ENCODE results near the gene KLHL18. TPM values are rescaled to one million over a fixed set of nuclear protein-coding genes. Genes with fewer than 3 reads are reported as not detected.
"Not testable (repeated sequence)": the region's sequence is repeated elsewhere in the genome, so short reads cannot be mapped to it uniquely, and the experiment has no call there.

Gene KLHL18
- total RNA-seq, 2 experiments from 2014 or later = 28.8 to 32.6 TPM

- no peak for TF ChIP-seq CTCF (IDR thresholded peaks at IDR 0.05)
- Mint-ChIP-seq H3K4me3 (no peak overlapping the region), H3K36me3 (ENCODE audit: low read depth) (no peaks in the 10 kb centered on the region), H3K27me3 (no peaks in the 10 kb centered on the region), H3K27ac (no peak overlapping the region), H3K4me1 (ENCODE audit: low read depth) (no peaks in the 10 kb centered on the region), H3K9me3 (no peaks in the 10 kb centered on the region)
- intact Hi-C loops (cut with micrococcal nuclease) = no loop called here
- ATAC-seq = no peak
- DNase-seq = no peak
- ChIA-PET POLR2A (interaction anchor here (1.3 kb wide), 1 partner anchor 15 kb away, joined by 4 read pairs; no protein-coding TSS in a partner anchor), CTCF (no interaction called here)
Measured at GRCh38 chr3:47251689-47252088, 31.1 kb upstream of the KLHL18 start.

DNA sequence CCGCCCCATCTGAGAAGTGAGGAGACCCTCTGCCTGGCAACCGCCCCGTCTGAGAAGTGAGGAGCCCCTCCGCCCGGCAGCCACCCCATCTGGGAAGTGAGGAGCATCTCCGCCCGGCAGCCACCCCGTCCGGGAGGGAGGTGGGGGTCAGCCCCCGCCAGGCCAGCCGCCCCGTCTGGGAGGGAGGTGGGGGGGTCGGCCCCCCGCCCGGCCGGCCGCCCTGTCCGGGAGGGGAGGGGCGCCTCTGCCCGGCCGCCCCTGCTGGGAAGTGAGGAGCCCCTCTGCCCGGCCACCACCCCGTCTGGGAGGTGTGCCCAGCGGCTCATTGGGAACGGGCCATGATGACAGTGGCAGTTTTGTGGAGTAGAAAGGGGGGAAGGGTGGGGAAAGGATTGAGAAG lies 26.4 kb upstream of the KLHL18 start:
- CTCF ChIA-PET; intact Hi-C loops (cut with micrococcal nuclease); H3K36me3 Mint-ChIP-seq (ENCODE audit: low read depth); H3K4me3 Mint-ChIP-seq; H3K27ac Mint-ChIP-seq; H3K27me3 Mint-ChIP-seq; H3K4me1 Mint-ChIP-seq (ENCODE audit: low read depth); POLR2A ChIA-PET; ATAC-seq; DNase-seq; H3K9me3 Mint-ChIP-seq: not testable (repeated sequence)

DNA sequence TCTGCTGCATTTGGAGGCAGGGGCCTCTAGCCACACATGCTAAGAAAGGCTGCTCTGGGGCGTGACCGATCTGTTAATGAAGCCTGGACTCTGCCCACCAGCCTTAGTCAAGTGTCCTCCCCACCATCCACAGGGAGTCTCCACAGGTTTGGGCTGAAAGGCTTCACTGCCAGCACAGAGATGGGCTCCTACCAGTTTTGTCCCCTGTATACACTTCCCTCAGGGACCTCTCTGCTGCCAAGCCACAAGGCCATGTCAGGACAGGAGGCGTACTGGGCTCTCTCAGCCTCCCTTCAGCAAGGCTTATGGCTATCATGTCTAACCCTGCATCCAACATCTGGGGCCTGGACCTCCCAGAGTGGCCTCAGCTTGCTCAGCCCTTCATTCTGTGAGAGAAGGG lies 23.6 kb upstream of the KLHL18 start:
- no peak overlapping the region for H3K4me3 Mint-ChIP-seq
- no peaks in the 10 kb centered on the region for H3K4me1 Mint-ChIP-seq (ENCODE audit: low read depth)
- no peaks in the 10 kb centered on the region for H3K36me3 Mint-ChIP-seq (ENCODE audit: low read depth)
- H3K27me3 Mint-ChIP-seq = no peaks in the 10 kb centered on the region
- intact Hi-C loops (cut with micrococcal nuclease) = no loop called here
- H3K9me3 Mint-ChIP-seq = no peaks in the 10 kb centered on the region
- TF ChIP-seq CTCF (IDR thresholded peaks at IDR 0.05) = no peak
- POLR2A ChIA-PET = no interaction called here
- no peak overlapping the region for H3K27ac Mint-ChIP-seq
- DNase-seq = no peak
- CTCF ChIA-PET = no interaction called here
- no peak for ATAC-seq

DNA sequence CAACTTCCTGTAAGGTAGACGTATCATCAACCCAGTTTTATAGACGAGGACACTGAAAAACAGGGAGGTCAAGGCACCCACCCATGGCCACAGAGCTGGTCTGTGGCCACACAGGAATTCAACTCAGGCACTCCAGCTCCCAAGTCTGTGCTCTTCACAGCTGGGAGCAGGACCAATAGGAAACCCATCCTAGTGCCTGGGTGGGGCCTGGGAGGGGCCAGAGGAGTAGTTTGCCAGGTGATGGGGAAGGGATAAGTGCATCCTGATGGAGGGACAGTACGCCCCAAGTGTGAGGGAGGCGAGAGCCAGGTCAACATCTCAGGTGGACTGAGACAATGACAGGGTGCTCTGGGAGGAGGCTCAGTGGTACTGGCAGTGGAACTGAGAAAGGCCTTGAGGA lies 22.1 kb upstream of the KLHL18 start:
- Mint-ChIP-seq H3K27ac (no peak overlapping the region), H3K4me1 (ENCODE audit: low read depth) (no peaks in the 10 kb centered on the region), H3K36me3 (ENCODE audit: low read depth) (no peaks in the 10 kb centered on the region), H3K9me3 (no peaks in the 10 kb centered on the region), H3K4me3 (no peak overlapping the region), H3K27me3 (no peaks in the 10 kb centered on the region)
- DNase-seq (no peak), ATAC-seq (no peak)
- TF ChIP-seq CTCF (IDR thresholded peaks at IDR 0.05) = no peak
- intact Hi-C loops (cut with micrococcal nuclease) = no loop called here
- POLR2A ChIA-PET = no interaction called here
- CTCF ChIA-PET = no interaction called here

DNA sequence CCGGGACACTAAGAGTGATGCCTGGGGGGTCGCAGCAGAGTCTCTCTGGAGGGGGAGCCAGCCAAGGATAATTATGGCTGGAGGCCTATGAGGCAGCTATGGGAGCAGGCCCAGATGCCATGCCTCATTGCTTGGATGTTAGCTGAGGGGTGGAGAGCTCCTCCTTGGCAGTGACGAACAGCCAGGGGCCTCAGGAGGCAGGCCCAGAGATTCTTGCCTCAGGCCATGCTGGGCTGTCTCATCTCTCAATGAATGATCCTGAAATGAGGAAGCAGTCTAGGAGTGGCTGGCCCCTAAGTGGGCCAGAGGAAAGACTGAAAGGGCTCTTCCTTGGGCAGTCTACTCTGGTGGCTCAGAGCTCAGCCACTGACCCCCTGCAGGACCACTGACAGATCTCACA lies 21.4 kb upstream of the KLHL18 start:
- POLR2A ChIA-PET = no interaction called here
- Mint-ChIP-seq H3K27ac (no peak overlapping the region), H3K9me3 (no peaks in the 10 kb centered on the region), H3K27me3 (no peaks in the 10 kb centered on the region), H3K4me1 (ENCODE audit: low read depth) (no peaks in the 10 kb centered on the region), H3K36me3 (ENCODE audit: low read depth) (no peaks in the 10 kb centered on the region), H3K4me3 (no peak overlapping the region)
- intact Hi-C loops (cut with micrococcal nuclease) = no loop called here
- DNase-seq (no peak), ATAC-seq (no peak)
- TF ChIP-seq CTCF (IDR thresholded peaks at IDR 0.05) = no peak
- CTCF ChIA-PET = no interaction called here

DNA sequence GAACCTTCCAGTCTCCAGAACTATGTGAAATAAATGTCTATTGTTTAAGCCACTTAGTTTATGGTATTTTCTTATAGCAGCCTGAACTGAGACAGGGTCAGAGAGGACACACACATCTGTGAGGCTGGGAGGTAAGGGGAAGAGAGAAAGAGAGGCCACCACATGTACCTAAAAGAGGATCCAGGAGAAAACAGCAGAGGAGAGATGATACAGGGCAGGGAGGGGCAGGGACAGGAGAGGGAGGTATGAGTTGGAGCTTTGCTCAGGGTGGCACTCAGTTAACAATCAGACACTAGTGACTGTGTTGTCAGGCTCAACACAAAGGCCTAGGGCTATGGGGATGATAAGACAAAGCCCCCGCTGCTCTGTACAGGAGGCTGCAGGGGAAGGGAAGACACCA lies 17.7 kb upstream of the KLHL18 start:
- Mint-ChIP-seq H3K36me3 (ENCODE audit: low read depth) (no peaks in the 10 kb centered on the region), H3K4me3 (no peak overlapping the region), H3K27me3 (no peaks in the 10 kb centered on the region), H3K9me3 (no peaks in the 10 kb centered on the region), H3K4me1 (ENCODE audit: low read depth) (peaks cover 9% of the 10 kb centered on the region), H3K27ac (no peak overlapping the region)
- no peak for TF ChIP-seq CTCF (IDR thresholded peaks at IDR 0.05)
- intact Hi-C loops (cut with micrococcal nuclease) = no loop called here
- DNase-seq (no peak), ATAC-seq (no peak)
- ChIA-PET POLR2A (no interaction called here), CTCF (no interaction called here)
